Right cardiac atrium (tissue), 5 donors: Measurements from ENCODE around the gene ZNF48. TPM values are rescaled to one million over a fixed set of nuclear protein-coding genes. Genes with fewer than 3 reads are reported as not detected.
A peak's percentile ranks its signal among the peaks of the same experiment; 100 is the strongest.

Experiments used
- ATAC-seq, 2 donors: fragments of 200-7000 bp; cut with Tn5 transposase; one replicate each; pipeline versions ENCODE4 v1.8.0 to v1.9.1; 2020; ENCODE audit warnings: moderate library complexity in 2 of 2, mild to moderate bottlenecking in 1 of 2
- DNase-seq, 3 donors: peaks; one replicate each; pipeline ENCODE4 v3.0.0-alpha.2; 2020
- H3K27ac ChIP-seq: one replicate; pipeline ENCODE4 v1.5.1; 2013; ENCODE audit warnings: mild to moderate bottlenecking, low read length, control low read depth, moderate library complexity
- H3K27me3 ChIP-seq: one replicate; pipeline ENCODE4 v1.6.1; 2013; ENCODE audit not compliant: control insufficient read depth, insufficient read depth
- H3K4me1 ChIP-seq: one replicate; pipeline ENCODE4 v1.6.1; 2013; ENCODE audit warnings: low read length; ENCODE audit not compliant: control insufficient read depth, insufficient read depth
- H3K4me3 ChIP-seq: one replicate; pipeline ENCODE4 v1.5.1; 2013; ENCODE audit warnings: low read length, control low read depth
- H3K9me3 ChIP-seq: one replicate; pipeline ENCODE4 v1.6.1; 2013; ENCODE audit warnings: low read length; ENCODE audit not compliant: control insufficient read depth
- WGBS: extraction: QIAGEN DNeasy Blood & Tissue Kit; methylation state at CpG from one replicate; pipeline ENCODE4 v1.1.7; 2013; 5-methylcytosine and 5-hydroxymethylcytosine counted together
- intact Hi-C, 4 donors: fragments of 100-400 bp; cut with DNase I; formaldehyde crosslinking; loops; one replicate each; pipeline versions ENCODE4 v1.11.0 to v1.14.0; 2022 to 2023
- polyA plus RNA-seq: library from polyadenylated mRNA; stranded (reverse); fragments of 200-250 nt; gene quantifications from one replicate; pipeline ENCODE4 v1.2.3, GENCODE V29; 2013
- total RNA-seq, 4 donors: library from RNA; stranded (reverse); fragmentation: NEBNext Ultra II Directional; extraction: Animal tissue kit (Norgen Biotek cat#: 25700); gene quantifications; one replicate each; pipeline ENCODE4 v1.2.1, GENCODE V29; 2021
- donor health status: healthy with polysubstance abuse.
- donor health status: DM: no; HTN: yes; CAD: no.
- donor health status: DM: no; HTN: no; CAD: no.
- donor health status: DM: no; HTN: yes; CAD: no; lungs with severe emphysema.
- donor health status: DM: yes; HTN: yes; CAD: no.

Gene ZNF48
- total and polyA plus RNA-seq, 5 donors: 3.6 to 8.0 (median 7.4) TPM

- peak within 1 kb of the TSS; percentile 93 for H3K27ac ChIP-seq
- peak; percentile 97 to 100 (median 99) for DNase-seq
- peaks cover 2% of the 10 kb centered on the region for H3K4me1 ChIP-seq
- H3K9me3 ChIP-seq: no peaks in the 10 kb centered on the region
- intact Hi-C loops: loop anchor here (10.0 kb wide), 4 partner anchors 79 to 169 kb away; partner anchors contain the start of genes ZNF689 (in 1 of the 4), ZNF747 (in 1 of the 4) and ZNF768 (in 1 of the 4)
- ATAC-seq: peak; percentile 97
- H3K27me3 ChIP-seq: no peaks in the 10 kb centered on the region
- under 1% methylated on average over 59 of the region's 59 CpGs for WGBS
- peak within 1 kb of the TSS; percentile 93 for H3K4me3 ChIP-seq
These were observed 50.4 kb downstream of the ZNF48 start, which contains the start of gene SEPHS2 for GRCh38 chr16:30445408-30446202. SEPHS2 (minus strand) TSS chr16:30445874; CDS start chr16:30445727, 147 bp downstream.

GRCh38 chr16:30446203-30446595, 51.0 kb downstream of the ZNF48 start:
- 76% methylated on average over 10 of the region's 10 CpGs for WGBS
- Histone ChIP-seq H3K9me3 (no peaks in the 10 kb centered on the region), H3K4me1 (peaks cover 2% of the 10 kb centered on the region), H3K27me3 (no peaks in the 10 kb centered on the region), H3K4me3 (peak overlapping the region; percentile 93), H3K27ac (peak overlapping the region; percentile 70)
- intact Hi-C loops: loop anchor here (10.0 kb wide), 4 partner anchors 79 to 169 kb away; partner anchors contain the start of genes ZNF689 (in 1 of the 4), ZNF747 (in 1 of the 4) and ZNF768 (in 1 of the 4)
- ATAC-seq (no peak), DNase-seq (peak in 1 of 3 donors; percentile 48)

GRCh38 chr16:30447512-30448226, 52.4 kb downstream of the ZNF48 start:
- no peak for ATAC-seq
- intact Hi-C loops: loop anchor here (10.0 kb wide), 4 partner anchors 77 to 167 kb away; partner anchors contain the start of genes ZNF689 (in 1 of the 4), ZNF747 (in 1 of the 4) and ZNF768 (in 1 of the 4)

GRCh38 chr16:30449116-30449435, 53.9 kb downstream of the ZNF48 start:
- no peak for ATAC-seq

More at GRCh38 chr16:30447512-30448226, 52.4 kb downstream of the ZNF48 start:
- DNase-seq: peak in 1 of 3 donors; percentile 22
- peaks cover 2% of the 10 kb centered on the region for H3K4me1 ChIP-seq
- no peaks in the 10 kb centered on the region for H3K27me3 ChIP-seq
- H3K9me3 ChIP-seq: no peaks in the 10 kb centered on the region
- WGBS: 83% methylated on average over 12 of the region's 12 CpGs
- no peak overlapping the region for H3K27ac ChIP-seq
- H3K4me3 ChIP-seq: no peak overlapping the region

More at GRCh38 chr16:30449116-30449435, 53.9 kb downstream of the ZNF48 start:
- DNase-seq: no peak
- 93% methylated on average over 3 of the region's 3 CpGs for WGBS
- Histone ChIP-seq H3K9me3 (no peaks in the 10 kb centered on the region), H3K4me1 (peaks cover 2% of the 10 kb centered on the region), H3K4me3 (no peak overlapping the region), H3K27me3 (no peaks in the 10 kb centered on the region), H3K27ac (no peak overlapping the region)
- intact Hi-C loops: loop anchor here (10.0 kb wide), 4 partner anchors 76 to 166 kb away; partner anchors contain the start of genes ZNF689 (in 1 of the 4), ZNF747 (in 1 of the 4) and ZNF768 (in 1 of the 4)

Other genes starting within 250 kb of the ZNF48 start
- gene CORO1A, start 211.8 kb upstream of the ZNF48 start, total RNA-seq: 10 to 100 TPM; 10.3 to 22.4 (median 14.6) TPM
- 7.3 TPM for gene CORO1A, start 211.8 kb upstream of the ZNF48 start, polyA plus RNA-seq
- gene BOLA2B, start 201.8 kb upstream of the ZNF48 start, total RNA-seq: 10 to 100 TPM; 75.2 to 89.6 (median 84.6) TPM
- 184 TPM for gene BOLA2B, start 201.8 kb upstream of the ZNF48 start, polyA plus RNA-seq
- 10 to 100 TPM in 2 of 4 donors, 1 to 10 TPM in 2; 8.9 to 20.8 (median 13.9) TPM for gene SLX1A, start 201.5 kb upstream of the ZNF48 start, total RNA-seq
- 24.6 TPM for gene SLX1A, start 201.5 kb upstream of the ZNF48 start, polyA plus RNA-seq
- 10 to 100 TPM in 3 of 4 donors, 1 to 10 TPM in 1; 9.6 to 14.0 (median 10.8) TPM for gene SULT1A3, start 196.2 kb upstream of the ZNF48 start, total RNA-seq
- 10.0 TPM for gene SULT1A3, start 196.2 kb upstream of the ZNF48 start, polyA plus RNA-seq
- 1 to 10 TPM; 3.1 to 5.3 (median 4.3) TPM for gene NPIPB13, start 146.9 kb upstream of the ZNF48 start, total RNA-seq
- 2.0 TPM for gene NPIPB13, start 146.9 kb upstream of the ZNF48 start, polyA plus RNA-seq
- 10 to 100 TPM; 43.0 to 50.9 (median 45.1) TPM for gene CD2BP2, start 40.1 kb upstream of the ZNF48 start, total RNA-seq
- 31.8 TPM for gene CD2BP2, start 40.1 kb upstream of the ZNF48 start, polyA plus RNA-seq
- gene TBC1D10B, start 24.9 kb upstream of the ZNF48 start, total RNA-seq: 10 to 100 TPM; 23.4 to 27.7 (median 25.4) TPM
- gene TBC1D10B, start 24.9 kb upstream of the ZNF48 start, polyA plus RNA-seq: 19.1 TPM
- under 1 TPM in 2 of 4 donors, not detected in 2; 0.35 to 0.94 TPM for gene MYL11, start 20.6 kb upstream of the ZNF48 start, total RNA-seq
- 0.86 TPM for gene MYL11, start 20.6 kb upstream of the ZNF48 start, polyA plus RNA-seq
- 1 to 10 TPM; 1.1 to 3.6 (median 2.7) TPM for gene SEPTIN1, start 12.9 kb upstream of the ZNF48 start, total RNA-seq
- 1.6 TPM for gene SEPTIN1, start 12.9 kb upstream of the ZNF48 start, polyA plus RNA-seq
- gene ZNF771, start 12.2 kb downstream of the ZNF48 start, total RNA-seq: 10 to 100 TPM in 1 of 4 donors, 1 to 10 TPM in 3; 4.4 to 11.9 (median 7.0) TPM
- gene ZNF771, start 12.2 kb downstream of the ZNF48 start, polyA plus RNA-seq: 5.0 TPM
- 10 to 100 TPM; 26.9 to 46.2 (median 30.5) TPM for gene DCTPP1, start 34.6 kb downstream of the ZNF48 start, total RNA-seq
- 20.9 TPM for gene DCTPP1, start 34.6 kb downstream of the ZNF48 start, polyA plus RNA-seq
- gene SEPHS2, start 50.5 kb downstream of the ZNF48 start, total RNA-seq: 10 to 100 TPM; 34.8 to 41.1 (median 36.4) TPM
- gene SEPHS2, start 50.5 kb downstream of the ZNF48 start, polyA plus RNA-seq: 29.4 TPM
- 1 to 10 TPM in 3 of 4 donors, under 1 TPM in 1; 0.82 to 4.8 (median 1.9) TPM for gene ITGAL, start 77.3 kb downstream of the ZNF48 start, total RNA-seq
- 0.61 TPM for gene ITGAL, start 77.3 kb downstream of the ZNF48 start, polyA plus RNA-seq
- 10 to 100 TPM; 40.9 to 65.6 (median 52.5) TPM for gene ZNF768, start 131.1 kb downstream of the ZNF48 start, total RNA-seq
- gene ZNF768, start 131.1 kb downstream of the ZNF48 start, polyA plus RNA-seq: 66.7 TPM
- 10 to 100 TPM in 3 of 4 donors, 1 to 10 TPM in 1; 9.1 to 14.6 (median 12.6) TPM for gene ZNF747, start 139.4 kb downstream of the ZNF48 start, total RNA-seq
- gene ZNF747, start 139.4 kb downstream of the ZNF48 start, polyA plus RNA-seq: 10.3 TPM
- gene ZNF764, start 163.0 kb downstream of the ZNF48 start, total RNA-seq: 10 to 100 TPM in 3 of 4 donors, 1 to 10 TPM in 1; 9.6 to 12.5 (median 12.3) TPM
- gene ZNF764, start 163.0 kb downstream of the ZNF48 start, polyA plus RNA-seq: 7.0 TPM
- gene ZNF688, start 176.3 kb downstream of the ZNF48 start, total RNA-seq: 10 to 100 TPM; 10.8 to 16.1 (median 13.9) TPM
- 12.9 TPM for gene ZNF688, start 176.3 kb downstream of the ZNF48 start, polyA plus RNA-seq
- gene ZNF785, start 190.3 kb downstream of the ZNF48 start, total RNA-seq: 1 to 10 TPM; 7.9 to 9.7 (median 9.2) TPM
- gene ZNF785, start 190.3 kb downstream of the ZNF48 start, polyA plus RNA-seq: 4.3 TPM
- gene ZNF689, start 215.0 kb downstream of the ZNF48 start, total RNA-seq: 1 to 10 TPM; 5.6 to 7.1 (median 6.3) TPM
- 3.3 TPM for gene ZNF689, start 215.0 kb downstream of the ZNF48 start, polyA plus RNA-seq